EH (cell line): ENCODE data around the gene SNAPC1.

Experiments used
- DNase-seq: peaks from one replicate; pipeline ENCODE4 v3.0.0-alpha.2; 2015; ENCODE audit warnings: low read depth

Gene SNAPC1

GRCh38 chr14:61750708-61751474, 11.3 kb upstream of the SNAPC1 start:
- peak; percentile 90 for DNase-seq

- no peak for DNase-seq
Measured at GRCh38 chr14:61751475-61751989, 10.7 kb upstream of the SNAPC1 start.

DNA sequence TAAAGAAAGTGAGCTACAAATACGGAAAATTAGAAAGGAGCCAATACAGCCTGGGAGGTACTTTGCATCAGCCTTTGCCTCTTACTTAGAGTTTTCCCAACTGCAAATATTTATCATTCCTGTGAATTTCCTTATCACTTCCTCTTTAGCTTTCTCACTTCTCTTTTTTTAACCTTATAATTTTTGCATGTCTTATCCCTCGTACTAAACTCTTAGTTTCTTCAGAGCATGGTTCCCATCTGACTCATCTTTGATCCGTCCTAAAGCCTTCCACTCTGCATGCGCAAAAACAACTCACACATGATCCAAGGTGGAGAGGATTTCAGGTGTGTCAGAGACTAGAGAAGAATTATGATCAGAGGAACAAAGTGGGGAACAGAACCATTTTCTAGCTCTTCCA, 9.6 kb upstream of the SNAPC1 start:
- peak; percentile 72 for DNase-seq

- DNase-seq = peak; percentile 59
Measured at GRCh38 chr14:61753631-61754030, 8.6 kb upstream of the SNAPC1 start.

- DNase-seq = peak; percentile 74
Measured at GRCh38 chr14:61754627-61755381, 7.4 kb upstream of the SNAPC1 start.

DNA sequence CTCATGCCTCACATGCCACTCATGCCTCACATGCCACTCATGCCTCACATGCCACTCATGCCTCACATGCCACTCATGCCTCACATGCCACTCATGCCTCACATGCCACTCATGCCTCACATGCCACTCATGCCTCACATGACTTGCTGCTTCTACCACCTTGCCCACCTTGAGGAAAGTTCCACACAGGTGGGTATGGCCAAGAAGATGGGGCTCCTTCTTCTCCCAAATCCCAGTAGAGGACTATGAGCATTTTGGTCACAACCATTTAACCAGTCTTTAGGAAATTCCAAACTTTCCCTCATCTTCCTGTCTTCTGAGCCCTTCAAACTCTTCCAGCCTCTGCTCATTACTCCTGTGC, 6.9 kb upstream of the SNAPC1 start:
- peak; percentile 56 for DNase-seq

- no peak for DNase-seq
Measured at GRCh38 chr14:61756135-61756534, 6.1 kb upstream of the SNAPC1 start.

GRCh38 chr14:61759878-61760277, 2.3 kb upstream of the SNAPC1 start:
- DNase-seq = no peak

DNA sequence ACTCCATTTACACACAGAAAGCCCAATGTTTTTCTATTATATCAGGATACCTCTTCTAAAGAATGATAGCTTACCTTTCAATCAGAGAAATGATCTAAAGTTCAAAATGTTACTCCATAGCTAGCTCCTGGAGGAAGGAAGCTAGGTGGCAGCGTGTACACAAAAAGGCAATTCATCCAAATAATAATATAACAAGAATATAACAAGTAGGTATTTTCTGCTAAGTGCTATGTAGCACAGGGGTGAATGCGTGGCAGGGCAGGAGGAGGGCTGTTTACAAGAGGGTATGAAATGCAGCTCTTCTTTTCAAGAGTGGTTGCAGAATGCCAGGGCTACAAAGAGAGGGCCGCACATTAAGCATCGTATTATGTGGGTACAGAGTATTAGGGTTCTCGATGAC, 663 bp upstream of the SNAPC1 start:
- DNase-seq = no peak

- DNase-seq = no peak
Measured at GRCh38 chr14:61764342-61765122, 2.3 kb downstream of the SNAPC1 start.

GRCh38 chr14:61765225-61765943, 3.2 kb downstream of the SNAPC1 start:
- DNase-seq = no peak

- DNase-seq = no peak
Measured at GRCh38 chr14:61766151-61766550, 3.9 kb downstream of the SNAPC1 start.

DNA sequence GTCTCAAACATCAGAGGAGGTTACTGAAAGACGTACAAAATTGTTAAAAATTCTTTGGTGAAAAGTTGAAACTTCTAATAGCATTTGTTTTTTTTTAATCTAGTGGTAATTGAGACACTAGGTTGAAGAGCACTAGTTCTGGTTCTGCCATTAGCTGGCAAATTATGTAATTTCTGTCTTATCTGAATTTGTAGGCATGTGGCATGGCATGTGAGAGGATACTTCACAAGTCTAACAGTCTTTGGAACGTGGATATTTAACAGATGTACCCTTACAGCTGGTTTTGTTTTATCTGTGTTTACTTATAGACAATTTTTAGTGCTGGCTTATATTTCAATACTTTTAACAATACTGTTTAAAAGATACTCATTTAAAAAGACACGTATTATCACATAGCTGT, 6.0 kb downstream of the SNAPC1 start:
- DNase-seq = no peak

GRCh38 chr14:61769893-61770292, 7.7 kb downstream of the SNAPC1 start:
- DNase-seq = no peak

- no peak for DNase-seq
Measured at GRCh38 chr14:61774861-61775260, 12.6 kb downstream of the SNAPC1 start.

GRCh38 chr14:61780125-61780524, 17.9 kb downstream of the SNAPC1 start:
- no peak for DNase-seq

DNA sequence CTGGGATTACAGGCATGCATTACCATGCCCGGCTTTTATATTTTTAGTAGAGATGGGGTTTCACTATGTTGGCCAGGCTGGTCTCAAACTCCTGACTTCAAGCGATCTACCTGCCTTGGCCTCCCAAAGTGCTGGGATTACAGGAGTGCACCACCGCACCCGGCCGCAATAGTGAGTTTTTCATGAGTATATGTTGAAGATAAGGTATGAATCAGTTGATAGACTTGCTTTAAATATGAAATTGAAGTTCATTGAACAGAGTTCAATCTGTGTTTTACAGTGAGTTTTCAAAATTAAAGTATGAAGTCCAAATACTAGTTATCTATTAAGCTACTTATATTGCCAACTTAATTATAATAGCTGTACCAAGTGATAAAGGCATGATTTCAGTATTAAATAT, 35.1 kb downstream of the SNAPC1 start:
- DNase-seq = no peak

- no peak for DNase-seq
Measured at GRCh38 chr14:61802010-61802568, 39.9 kb downstream of the SNAPC1 start.

DNA sequence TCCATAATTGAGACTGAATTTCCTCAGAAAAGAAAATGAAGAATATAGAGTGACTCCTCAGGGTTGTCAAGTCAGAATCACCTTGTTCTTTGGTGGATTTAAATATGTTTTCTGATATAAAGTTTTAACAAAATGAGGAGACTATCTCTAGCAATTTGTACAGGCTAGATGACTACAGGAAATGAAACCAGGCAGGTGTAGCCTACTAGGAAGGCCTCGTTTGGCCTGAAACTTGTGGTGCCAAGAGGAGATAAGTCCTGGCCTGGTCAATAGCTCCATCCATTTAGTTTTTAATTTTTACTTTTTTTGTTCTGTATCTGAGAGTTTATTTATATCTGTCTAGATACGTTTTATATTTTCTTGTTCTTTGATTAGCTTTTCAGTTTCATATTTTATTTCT, 41.5 kb downstream of the SNAPC1 start:
- DNase-seq = no peak

GRCh38 chr14:61805451-61805850, 43.2 kb downstream of the SNAPC1 start:
- DNase-seq = no peak

DNA sequence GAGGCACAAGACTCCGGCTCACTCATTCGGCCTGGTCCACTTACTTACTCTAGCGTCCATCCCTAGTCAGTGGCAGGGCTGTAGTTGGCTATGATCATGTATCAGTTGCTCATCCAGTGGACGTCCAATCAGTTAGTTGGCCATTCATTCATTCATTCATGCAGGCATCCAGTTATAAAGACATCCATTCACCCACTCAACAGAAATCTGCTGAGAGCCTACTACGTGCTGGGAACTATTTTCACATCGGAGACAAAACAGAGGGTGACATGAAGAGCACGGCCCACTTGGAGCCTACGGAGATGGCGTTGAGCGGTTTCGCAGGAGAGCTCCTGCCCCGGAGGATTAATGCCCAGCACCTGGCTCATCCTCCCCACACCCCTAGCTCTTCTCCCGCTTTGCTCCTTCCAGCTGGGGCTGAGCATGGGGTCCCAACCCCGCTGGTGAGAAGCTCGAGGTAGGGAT, 49.7 kb downstream of the SNAPC1 start:
- DNase-seq = no peak
